BJ (cell line): ENCODE results near the gene PLA2G4D. TPM values are rescaled to one million over a fixed set of nuclear protein-coding genes. Genes with fewer than 3 reads are reported as not detected.

ENCODE experiments used
- CTCF ChIA-PET: fragments of 350-600 bp; formaldehyde crosslinking; extraction: SDS; loops from one replicate; lab custom pipeline; 2021; ENCODE audit warnings: antibody characterized with exemption, inconsistent platforms; lab: Yijun Ruan, JAX
- POLR2A ChIA-PET: fragments of 300-600 bp; sonication (Branson Sonifier 250); formaldehyde crosslinking; extraction: SDS; loops from one replicate; lab custom pipeline; 2021; ENCODE audit warnings: antibody characterized with exemption; lab: Charles Lee
- DNase-seq: peaks from one replicate; pipeline ENCODE4 v3.0.0-alpha.2; 2011; ENCODE audit warnings: low read depth
- H3K27me3 ChIP-seq: 2 replicates; pipeline ENCODE4 v1.6.0; 2011; ENCODE audit warnings: low read length; ENCODE audit not compliant: control insufficient read depth, insufficient read depth
- H3K36me3 ChIP-seq: 2 replicates; pipeline ENCODE4 v1.5.1; 2011; ENCODE audit warnings: low read length; ENCODE audit not compliant: control insufficient read depth, insufficient read depth
- H3K4me3 ChIP-seq: 2 replicates; pipeline ENCODE4 v1.5.1; 2011; ENCODE audit warnings: low read depth, mild to moderate bottlenecking, control low read depth, low read length
- CTCF ChIP-seq: IDR thresholded peaks from 2 replicates; pipeline ENCODE4 v1.5.1; 2011; ENCODE audit warnings: low read depth, mild to moderate bottlenecking, control low read depth, inconsistent platforms, low read length, moderate library complexity; ENCODE audit not compliant: insufficient read depth
- polyA plus RNA-seq: library from polyadenylated mRNA; depleted of rRNA; stranded (reverse); fragments of >200 nt; gene quantifications from 2 replicates; pipeline ENCODE4 v1.2.3, GENCODE V29; 2011

Gene PLA2G4D
- polyA plus RNA-seq, 1 experiment = not detected

- POLR2A ChIA-PET = no interaction called here
- no peak for DNase-seq
- TF ChIP-seq CTCF = no peak
- CTCF ChIA-PET = interaction anchor here (0.6 to 4.1 kb wide), 5 partner anchors 14 to 147 kb away, joined by 3 to 21 read pairs (median 3); no protein-coding TSS in a partner anchor
- no peak overlapping the region for H3K4me3 ChIP-seq
- H3K36me3 ChIP-seq = no peaks in the 10 kb centered on the region
- H3K27me3 ChIP-seq = peaks cover 21% of the 10 kb centered on the region
Observed at GRCh38 chr15:42131826-42132806, 37.8 kb upstream of the PLA2G4D start.

- CTCF ChIA-PET = interaction anchor here (0.7 to 1.8 kb wide), 6 partner anchors 8 to 64 kb away, joined by 3 to 9 read pairs (median 4); no protein-coding TSS in a partner anchor
- Histone ChIP-seq H3K27me3 (peaks cover 21% of the 10 kb centered on the region), H3K36me3 (no peaks in the 10 kb centered on the region), H3K4me3 (no peak overlapping the region)
- no peak for DNase-seq
- POLR2A ChIA-PET = no interaction called here
- TF ChIP-seq CTCF = no peak
Observed at GRCh38 chr15:42131006-42131405, 36.6 kb upstream of the PLA2G4D start.

GRCh38 chr15:42130246-42130986 lies 36.1 kb upstream of the PLA2G4D start:
- POLR2A ChIA-PET = no interaction called here
- no peaks in the 10 kb centered on the region for H3K36me3 ChIP-seq
- no peak for TF ChIP-seq CTCF
- no peak for DNase-seq
- H3K4me3 ChIP-seq = no peak overlapping the region
- CTCF ChIA-PET = interaction anchor here (0.6 to 1.8 kb wide), 11 partner anchors 9 to 626 kb away, joined by 3 to 9 read pairs (median 3); no protein-coding TSS in a partner anchor
- H3K27me3 ChIP-seq = peaks cover 21% of the 10 kb centered on the region

DNA sequence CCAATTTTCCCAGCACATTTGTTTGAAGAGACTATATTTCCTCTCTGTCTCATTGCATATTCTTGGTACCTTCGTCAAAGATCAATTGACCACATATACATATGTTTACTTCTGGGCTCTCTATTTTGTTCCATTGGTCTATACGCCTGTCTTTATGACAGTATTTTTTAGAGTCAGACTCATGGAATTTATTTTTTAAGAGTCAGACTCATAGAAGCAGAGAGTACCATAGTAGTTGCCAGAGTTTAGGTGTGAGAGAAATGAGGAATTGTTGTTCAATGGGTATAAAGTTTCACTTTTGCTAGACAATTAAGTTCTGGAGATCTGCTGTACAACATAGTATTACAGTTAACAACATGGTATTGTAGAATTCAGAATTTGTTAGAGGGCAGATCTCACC lies 35.0 kb upstream of the PLA2G4D start:
- CTCF ChIA-PET = interaction anchor here (0.9 to 1.8 kb wide), 6 partner anchors 9 to 137 kb away, joined by 3 to 9 read pairs (median 4); no protein-coding TSS in a partner anchor
- DNase-seq = no peak
- H3K27me3 ChIP-seq = peaks cover 21% of the 10 kb centered on the region
- H3K4me3 ChIP-seq = no peak overlapping the region
- POLR2A ChIA-PET = no interaction called here
- no peaks in the 10 kb centered on the region for H3K36me3 ChIP-seq
- TF ChIP-seq CTCF = no peak
